Measurements from ENCODE around the gene HDAC4. TPM values are rescaled to one million over a fixed set of nuclear protein-coding genes. Genes with fewer than 3 reads are reported as not detected.

Gene HDAC4
- total and polyA plus RNA-seq, 2 experiments from 2014 or later: 8.1 to 41.8 TPM

DNA sequence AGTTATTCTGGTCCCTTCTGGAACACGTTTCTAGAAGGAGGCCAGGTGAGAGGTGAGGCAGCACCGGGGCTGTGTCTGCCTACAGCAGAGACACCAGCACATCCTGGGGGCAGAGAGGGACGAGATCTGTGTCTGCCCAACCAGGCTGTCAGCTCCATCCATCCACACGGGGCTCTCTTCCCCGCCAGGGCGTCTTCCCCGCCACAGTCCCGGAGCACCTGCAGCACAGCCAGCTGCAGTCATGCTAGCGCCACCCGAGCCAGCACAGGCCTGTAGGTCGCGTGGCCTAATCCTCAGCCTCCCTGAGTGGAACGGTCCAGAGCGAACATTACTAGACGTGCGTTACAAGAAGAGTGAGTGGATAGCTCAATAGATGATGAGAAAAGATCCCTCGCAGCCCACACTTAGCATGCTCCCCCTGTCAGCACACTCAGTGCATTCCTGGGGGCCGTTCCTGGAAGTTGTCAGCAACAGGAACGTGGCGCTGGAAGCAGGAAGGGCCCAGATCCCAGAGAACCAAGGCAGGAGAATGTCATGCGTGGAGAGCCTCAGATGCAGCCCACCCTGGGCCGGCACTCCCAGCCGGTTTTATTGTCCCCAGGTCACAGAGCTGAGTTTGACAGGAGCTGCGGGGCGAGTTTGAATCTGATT lies 374.0 kb downstream of the HDAC4 start:
- Histone ChIP-seq H2AFZ (no peak overlapping the region), H3K9me2 (ENCODE audit: insufficient read depth) (no peaks in the 10 kb centered on the region), H3F3A (replicated peaks; ENCODE audit: low read depth) (no peaks in the 10 kb centered on the region), H3K27ac (ENCODE audit: low read depth) (no peak overlapping the region), H3K4me1 (ENCODE audit: insufficient read depth) (no peaks in the 10 kb centered on the region), H3K27me3 (ENCODE audit: insufficient read depth) (no peaks in the 10 kb centered on the region), H3K4me2 (no peak overlapping the region), H3K36me3 (ENCODE audit: insufficient read depth) (no peaks in the 10 kb centered on the region), H4K20me1 (replicated peaks; ENCODE audit: insufficient read depth) (no peaks in the 10 kb centered on the region), H3K79me2 (replicated peaks; ENCODE audit: insufficient read depth) (no peaks in the 10 kb centered on the region), H3K4me3 (no peak overlapping the region)
- ATAC-seq (peak; percentile 94), DNase-seq (ENCODE audit: low spot score) (peak; percentile 47)
- no peaks in the 10 kb centered on the region for H3K36me3 Mint-ChIP-seq (ENCODE audit: low read depth)
- no peaks in the 10 kb centered on the region for H3K27me3 Mint-ChIP-seq (ENCODE audit: insufficient read depth, low read depth, poor library complexity)
- no peaks in the 10 kb centered on the region for H3K4me1 Mint-ChIP-seq
- TF ChIP-seq ZNF331 (CRISPR knock-in tag; IDR thresholded peaks at IDR 0.05; ENCODE audit: low read depth): no peak
- no peak for TF ChIP-seq JUNB (IDR thresholded peaks at IDR 0.05; ENCODE audit: unreplicated experiment)
- no peak for TF ChIP-seq POLR2AphosphoS5 (IDR thresholded peaks at IDR 0.05; ENCODE audit: low read depth)
- no peak for TF ChIP-seq CTCF (conservative IDR thresholded peaks at IDR 0.05; ENCODE audit: low read depth in 2 of 2)
- TF ChIP-seq ZNF114 (CRISPR knock-in tag; IDR thresholded peaks at IDR 0.05): no peak
- no peak for TF ChIP-seq NANOG (IDR thresholded peaks at IDR 0.05; ENCODE audit: borderline replicate concordance)
- TF ChIP-seq REST (IDR thresholded peaks at IDR 0.05; ENCODE audit: unreplicated experiment): no peak
- TF ChIP-seq CREB1 (CRISPR knock-in tag; IDR thresholded peaks at IDR 0.05; ENCODE audit: low read depth): no peak
- TF ChIP-seq STAT1 (IDR thresholded peaks at IDR 0.05; ENCODE audit: unreplicated experiment): no peak
- TF ChIP-seq, protein P1, sequence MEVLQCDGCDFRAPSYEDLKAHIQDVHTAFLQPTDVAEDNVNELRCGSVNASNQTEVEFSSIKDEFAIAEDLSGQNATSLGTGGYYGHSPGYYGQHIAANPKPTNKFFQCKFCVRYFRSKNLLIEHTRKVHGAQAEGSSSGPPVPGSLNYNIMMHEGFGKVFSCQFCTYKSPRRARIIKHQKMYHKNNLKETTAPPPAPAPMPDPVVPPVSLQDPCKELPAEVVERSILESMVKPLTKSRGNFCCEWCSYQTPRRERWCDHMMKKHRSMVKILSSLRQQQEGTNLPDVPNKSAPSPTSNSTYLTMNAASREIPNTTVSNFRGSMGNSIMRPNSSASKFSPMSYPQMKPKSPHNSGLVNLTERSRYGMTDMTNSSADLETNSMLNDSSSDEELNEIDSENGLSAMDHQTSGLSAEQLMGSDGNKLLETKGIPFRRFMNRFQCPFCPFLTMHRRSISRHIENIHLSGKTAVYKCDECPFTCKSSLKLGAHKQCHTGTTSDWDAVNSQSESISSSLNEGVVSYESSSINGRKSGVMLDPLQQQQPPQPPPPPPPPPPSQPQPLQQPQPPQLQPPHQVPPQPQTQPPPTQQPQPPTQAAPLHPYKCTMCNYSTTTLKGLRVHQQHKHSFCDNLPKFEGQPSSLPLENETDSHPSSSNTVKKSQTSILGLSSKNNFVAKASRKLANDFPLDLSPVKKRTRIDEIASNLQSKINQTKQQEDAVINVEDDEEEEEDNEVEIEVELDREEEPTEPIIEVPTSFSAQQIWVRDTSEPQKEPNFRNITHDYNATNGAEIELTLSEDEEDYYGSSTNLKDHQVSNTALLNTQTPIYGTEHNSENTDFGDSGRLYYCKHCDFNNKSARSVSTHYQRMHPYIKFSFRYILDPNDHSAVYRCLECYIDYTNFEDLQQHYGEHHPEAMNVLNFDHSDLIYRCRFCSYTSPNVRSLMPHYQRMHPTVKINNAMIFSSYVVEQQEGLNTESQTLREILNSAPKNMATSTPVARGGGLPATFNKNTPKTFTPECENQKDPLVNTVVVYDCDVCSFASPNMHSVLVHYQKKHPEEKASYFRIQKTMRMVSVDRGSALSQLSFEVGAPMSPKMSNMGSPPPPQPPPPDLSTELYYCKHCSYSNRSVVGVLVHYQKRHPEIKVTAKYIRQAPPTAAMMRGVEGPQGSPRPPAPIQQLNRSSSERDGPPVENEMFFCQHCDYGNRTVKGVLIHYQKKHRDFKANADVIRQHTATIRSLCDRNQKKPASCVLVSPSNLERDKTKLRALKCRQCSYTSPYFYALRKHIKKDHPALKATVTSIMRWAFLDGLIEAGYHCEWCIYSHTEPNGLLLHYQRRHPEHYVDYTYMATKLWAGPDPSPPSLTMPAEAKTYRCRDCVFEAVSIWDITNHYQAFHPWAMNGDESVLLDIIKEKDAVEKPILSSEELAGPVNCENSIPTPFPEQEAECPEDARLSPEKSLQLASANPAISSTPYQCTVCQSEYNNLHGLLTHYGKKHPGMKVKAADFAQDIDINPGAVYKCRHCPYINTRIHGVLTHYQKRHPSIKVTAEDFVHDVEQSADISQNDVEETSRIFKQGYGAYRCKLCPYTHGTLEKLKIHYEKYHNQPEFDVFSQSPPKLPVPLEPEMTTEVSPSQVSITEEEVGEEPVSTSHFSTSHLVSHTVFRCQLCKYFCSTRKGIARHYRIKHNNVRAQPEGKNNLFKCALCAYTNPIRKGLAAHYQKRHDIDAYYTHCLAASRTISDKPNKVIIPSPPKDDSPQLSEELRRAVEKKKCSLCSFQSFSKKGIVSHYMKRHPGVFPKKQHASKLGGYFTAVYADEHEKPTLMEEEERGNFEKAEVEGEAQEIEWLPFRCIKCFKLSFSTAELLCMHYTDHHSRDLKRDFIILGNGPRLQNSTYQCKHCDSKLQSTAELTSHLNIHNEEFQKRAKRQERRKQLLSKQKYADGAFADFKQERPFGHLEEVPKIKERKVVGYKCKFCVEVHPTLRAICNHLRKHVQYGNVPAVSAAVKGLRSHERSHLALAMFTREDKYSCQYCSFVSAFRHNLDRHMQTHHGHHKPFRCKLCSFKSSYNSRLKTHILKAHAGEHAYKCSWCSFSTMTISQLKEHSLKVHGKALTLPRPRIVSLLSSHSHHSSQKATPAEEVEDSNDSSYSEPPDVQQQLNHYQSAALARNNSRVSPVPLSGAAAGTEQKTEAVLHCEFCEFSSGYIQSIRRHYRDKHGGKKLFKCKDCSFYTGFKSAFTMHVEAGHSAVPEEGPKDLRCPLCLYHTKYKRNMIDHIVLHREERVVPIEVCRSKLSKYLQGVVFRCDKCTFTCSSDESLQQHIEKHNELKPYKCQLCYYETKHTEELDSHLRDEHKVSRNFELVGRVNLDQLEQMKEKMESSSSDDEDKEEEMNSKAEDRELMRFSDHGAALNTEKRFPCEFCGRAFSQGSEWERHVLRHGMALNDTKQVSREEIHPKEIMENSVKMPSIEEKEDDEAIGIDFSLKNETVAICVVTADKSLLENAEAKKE (CRISPR knock-in tag; IDR thresholded peaks at IDR 0.05): no peak
- no peak for TF ChIP-seq ETS1 (IDR thresholded peaks at IDR 0.05)
- H3K27ac Mint-ChIP-seq: no peak overlapping the region
- H3K4me3 Mint-ChIP-seq: no peak overlapping the region
- no peaks in the 10 kb centered on the region for H3K9me3 Mint-ChIP-seq

Data from GM23338 (cell line).